Type B pancreatic cell (in vitro differentiated cells): ENCODE measurements around the gene RNF166. TPM values are rescaled to one million over a fixed set of nuclear protein-coding genes. Genes with fewer than 3 reads are reported as not detected.

Source experiments
- DNase-seq: peaks from one replicate; pipeline ENCODE4 v3.0.0; 2021; ENCODE audit warnings: mixed read lengths; ENCODE audit not compliant: unreplicated experiment; ENCODE audit errors: extremely low spot score
- H3K27ac Mint-ChIP-seq: 2 replicates; pipeline ENCODE4 v1.8.0; 2021; ENCODE audit warnings: mild to moderate bottlenecking, mixed read lengths
- H3K27me3 Mint-ChIP-seq: 2 replicates; pipeline ENCODE4 v1.8.0; 2021; ENCODE audit warnings: mixed read lengths
- H3K36me3 Mint-ChIP-seq: 2 replicates; pipeline ENCODE4 v1.8.0; 2021; ENCODE audit warnings: mixed read lengths
- H3K4me1 Mint-ChIP-seq: one replicate; pipeline ENCODE4 v1.8.0; 2021; ENCODE audit warnings: mixed read lengths; ENCODE audit not compliant: unreplicated experiment
- H3K4me3 Mint-ChIP-seq: 2 replicates; pipeline ENCODE4 v1.8.0; 2021; ENCODE audit warnings: mild to moderate bottlenecking, mixed read lengths
- H3K9me3 Mint-ChIP-seq: 2 replicates; pipeline ENCODE4 v1.8.0; 2021; ENCODE audit warnings: mixed read lengths
- CTCF ChIP-seq: fragments of 200-600 bp; sonication (generic); conservative IDR thresholded peaks from 2 replicates; pipeline ENCODE4 v1.5.0; 2021; ENCODE audit warnings: antibody characterized with exemption, mild to moderate bottlenecking
- total RNA-seq: library from RNA; stranded (reverse); gene quantifications from 2 replicates; pipeline ENCODE4 v1.2.1, GENCODE V29; 2021; ENCODE audit warnings: low replicate concordance

The RNF166 gene
- total RNA-seq, 1 donor from 2014 or later, result 20.1 TPM

DNA sequence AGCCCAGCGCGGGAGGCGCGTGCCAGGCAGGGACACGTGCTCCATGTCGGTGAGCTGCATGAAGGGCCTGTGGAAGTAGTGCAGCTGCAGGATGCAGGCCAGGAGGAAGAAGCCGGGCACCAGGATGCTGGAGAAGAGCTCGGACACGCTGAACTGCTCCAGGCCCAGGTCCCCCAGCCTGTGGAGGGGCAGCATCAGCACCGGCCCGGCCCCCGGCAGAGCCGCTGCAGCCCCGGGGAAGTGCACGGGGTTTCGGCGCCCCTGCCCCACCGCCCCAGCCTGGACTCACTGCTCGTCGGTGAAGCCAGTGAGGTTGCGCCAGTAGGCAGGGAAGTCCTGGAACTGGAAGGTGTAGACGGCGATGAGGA, 28.1 kb upstream of the RNF166 start:
- TF ChIP-seq CTCF, result no peak
- Mint-ChIP-seq H3K4me1 (no peaks in the 10 kb centered on the region), H3K4me3 (no peak overlapping the region), H3K9me3 (no peaks in the 10 kb centered on the region), H3K27ac (no peak overlapping the region), H3K36me3 (no peaks in the 10 kb centered on the region), H3K27me3 (no peaks in the 10 kb centered on the region)
- no peak for DNase-seq

- no peaks in the 10 kb centered on the region for H3K4me1 Mint-ChIP-seq
- H3K27me3 Mint-ChIP-seq, result no peaks in the 10 kb centered on the region
- DNase-seq, result no peak
- no peaks in the 10 kb centered on the region for H3K36me3 Mint-ChIP-seq
- TF ChIP-seq CTCF, result no peak
- no peak overlapping the region for H3K4me3 Mint-ChIP-seq
- H3K27ac Mint-ChIP-seq, result no peak overlapping the region
- H3K9me3 Mint-ChIP-seq, result no peaks in the 10 kb centered on the region
Measured at GRCh38 chr16:88733630-88734360, 27.6 kb upstream of the RNF166 start.

DNA sequence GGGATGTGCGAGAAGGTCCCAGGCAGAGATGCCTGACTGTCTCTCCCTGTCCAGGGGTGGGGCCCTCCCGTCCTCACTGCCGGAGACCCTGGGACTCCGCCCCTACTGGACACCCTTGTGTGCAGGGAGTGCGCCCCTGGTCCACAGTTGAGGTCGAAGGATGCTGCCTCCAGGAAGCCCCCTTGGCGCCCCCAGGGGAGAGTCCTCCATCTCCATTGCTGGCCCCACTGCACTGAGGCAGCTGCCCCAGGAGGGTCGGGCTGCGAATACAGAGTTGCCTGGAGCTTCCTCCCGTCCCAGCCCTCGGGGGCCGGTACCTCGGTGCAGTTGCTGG, 26.7 kb upstream of the RNF166 start:
- no peaks in the 10 kb centered on the region for H3K36me3 Mint-ChIP-seq
- H3K27ac Mint-ChIP-seq, result no peak overlapping the region
- no peaks in the 10 kb centered on the region for H3K9me3 Mint-ChIP-seq
- TF ChIP-seq CTCF, result no peak
- H3K4me3 Mint-ChIP-seq, result no peak overlapping the region
- H3K4me1 Mint-ChIP-seq, result no peaks in the 10 kb centered on the region
- no peak for DNase-seq
- no peaks in the 10 kb centered on the region for H3K27me3 Mint-ChIP-seq

GRCh38 chr16:88732172-88732960, 26.2 kb upstream of the RNF166 start:
- no peaks in the 10 kb centered on the region for H3K36me3 Mint-ChIP-seq
- H3K27me3 Mint-ChIP-seq, result no peaks in the 10 kb centered on the region
- no peaks in the 10 kb centered on the region for H3K9me3 Mint-ChIP-seq
- no peak overlapping the region for H3K4me3 Mint-ChIP-seq
- no peaks in the 10 kb centered on the region for H3K4me1 Mint-ChIP-seq
- no peak overlapping the region for H3K27ac Mint-ChIP-seq
- TF ChIP-seq CTCF, result no peak
- no peak for DNase-seq

DNA sequence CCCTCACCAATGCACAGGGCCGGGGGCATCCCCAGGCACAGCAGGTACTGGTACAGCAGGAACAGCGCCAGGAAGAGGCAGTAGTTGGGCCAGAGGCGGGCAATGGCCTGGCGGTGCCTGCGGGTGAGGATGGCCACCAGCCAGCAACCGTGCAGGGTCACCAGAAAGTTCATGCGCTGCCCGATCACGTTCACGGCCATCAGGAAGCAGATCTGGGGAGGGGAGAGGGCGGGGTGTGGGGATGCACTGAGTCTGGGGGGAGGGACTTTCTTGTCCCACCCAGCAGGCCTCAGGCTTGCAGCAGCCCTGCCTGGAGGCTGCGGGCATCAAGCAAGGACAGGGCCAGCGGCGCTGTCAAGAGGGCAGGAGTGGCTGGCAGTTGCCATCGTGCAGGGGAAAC, 25.5 kb upstream of the RNF166 start:
- no peak overlapping the region for H3K4me3 Mint-ChIP-seq
- no peaks in the 10 kb centered on the region for H3K4me1 Mint-ChIP-seq
- TF ChIP-seq CTCF, result no peak
- no peaks in the 10 kb centered on the region for H3K27me3 Mint-ChIP-seq
- no peak for DNase-seq
- no peak overlapping the region for H3K27ac Mint-ChIP-seq
- no peaks in the 10 kb centered on the region for H3K9me3 Mint-ChIP-seq
- H3K36me3 Mint-ChIP-seq, result no peaks in the 10 kb centered on the region
